ENCODE measurements around the gene DHRS3.
"Not testable (repeated sequence)": the region's sequence is repeated elsewhere in the genome, so short reads cannot be mapped to it uniquely, and the experiment has no call there.

The DHRS3 gene

DNA sequence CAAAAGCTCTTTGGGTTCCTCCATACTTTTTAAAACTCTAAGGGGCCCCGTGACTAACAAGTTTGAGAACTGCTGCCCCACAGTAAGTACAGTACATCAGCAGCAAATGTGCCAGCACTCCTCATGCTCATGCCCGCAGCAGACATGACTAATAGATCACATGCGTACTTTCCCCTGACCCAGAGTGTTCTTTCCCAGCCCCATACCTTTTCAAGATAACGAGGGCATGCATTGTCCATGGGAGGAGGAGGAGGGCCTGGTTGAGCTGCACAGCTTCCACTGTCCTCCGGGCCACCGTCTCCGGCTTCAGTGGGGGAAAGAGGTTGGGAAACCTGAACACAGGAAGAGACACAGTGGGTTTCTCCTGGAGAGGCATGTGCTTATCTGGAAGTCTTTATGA lies 45.5 kb downstream of the DHRS3 start:
- no peak for DNase-seq

DNA sequence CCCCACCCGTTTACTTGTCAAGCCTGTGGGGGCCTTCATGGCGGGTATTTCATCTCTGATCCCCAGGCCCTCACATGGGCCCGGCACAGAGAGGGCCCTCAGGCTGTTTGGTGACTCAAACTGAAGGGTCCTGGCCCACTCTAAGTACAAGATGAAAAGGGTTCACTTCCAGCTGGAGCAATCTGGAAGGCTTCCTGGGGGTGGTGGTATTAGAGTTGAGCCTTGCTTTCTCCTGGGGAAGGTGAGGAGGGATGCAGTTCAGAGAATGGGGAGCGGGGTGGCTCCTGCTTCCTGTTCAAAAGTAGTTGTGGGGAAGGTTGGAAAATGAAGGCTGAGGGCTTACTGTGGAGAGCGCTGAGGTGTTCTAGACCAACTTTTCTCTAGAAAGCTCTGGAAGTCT lies 47.7 kb downstream of the DHRS3 start:
- DNase-seq = no peak

DNA sequence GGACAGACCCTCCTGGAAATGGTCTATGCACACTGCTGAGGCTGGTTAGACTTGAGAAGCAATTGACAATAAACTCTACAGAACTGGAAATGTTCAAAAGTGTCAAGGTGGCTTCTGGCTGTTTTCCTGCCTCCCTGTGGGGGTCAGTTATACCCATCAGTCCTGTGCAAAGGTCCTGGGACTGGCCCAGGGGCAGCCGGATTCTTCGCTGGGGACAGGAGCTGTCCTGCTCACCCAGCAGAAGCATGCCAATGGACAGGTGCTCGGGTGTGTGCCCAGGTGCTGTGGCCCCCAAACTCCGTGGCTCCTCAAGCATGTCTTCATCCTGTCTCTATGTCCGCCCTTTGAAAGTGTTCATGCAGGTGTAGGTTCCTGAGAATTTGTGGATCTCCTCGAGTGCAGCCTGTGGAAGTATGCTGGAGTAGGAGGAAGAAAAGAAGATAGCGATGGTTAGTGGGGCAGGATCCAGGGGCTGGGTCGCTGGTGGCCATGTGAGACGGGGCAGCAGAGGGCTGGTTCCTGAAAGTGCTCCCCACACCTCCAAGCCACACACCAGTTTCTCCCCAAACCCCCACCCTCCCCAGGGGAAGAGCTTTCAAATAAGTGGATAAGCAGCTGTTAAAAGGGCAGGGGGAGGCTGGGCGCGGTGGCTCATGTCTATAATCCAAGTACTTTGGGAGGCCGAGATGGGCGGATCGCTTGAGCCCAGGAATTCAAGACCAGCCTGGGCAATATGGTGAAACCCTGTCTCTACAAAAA lies 49.8 kb downstream of the DHRS3 start:
- no peak for DNase-seq

DNA sequence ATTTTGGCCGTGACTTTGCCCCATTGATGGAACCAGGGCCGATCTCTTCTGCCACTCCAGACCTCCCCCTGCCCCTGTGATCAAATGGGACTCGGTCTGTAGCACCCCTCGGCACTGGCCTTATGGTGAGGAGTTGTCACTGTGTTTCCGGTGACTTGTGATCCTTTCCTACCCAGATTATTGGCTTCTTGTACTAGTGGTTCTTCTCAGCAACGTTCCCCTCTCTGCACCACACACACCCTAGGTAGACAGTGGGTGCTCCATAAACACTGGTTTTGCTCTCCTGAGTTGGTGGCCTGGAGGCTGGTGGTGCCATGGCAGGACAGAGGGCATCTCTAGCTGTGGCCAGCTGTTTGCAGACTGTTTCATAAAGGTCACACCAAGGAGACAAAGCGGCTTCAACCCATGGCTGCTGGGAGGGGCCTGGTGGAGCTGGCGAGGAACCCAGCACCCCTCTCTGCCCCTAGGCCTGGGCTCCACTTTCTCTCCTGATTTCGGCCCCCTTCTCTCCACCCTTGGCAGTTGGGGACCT lies 50.7 kb downstream of the DHRS3 start:
- no peak for DNase-seq

DNA sequence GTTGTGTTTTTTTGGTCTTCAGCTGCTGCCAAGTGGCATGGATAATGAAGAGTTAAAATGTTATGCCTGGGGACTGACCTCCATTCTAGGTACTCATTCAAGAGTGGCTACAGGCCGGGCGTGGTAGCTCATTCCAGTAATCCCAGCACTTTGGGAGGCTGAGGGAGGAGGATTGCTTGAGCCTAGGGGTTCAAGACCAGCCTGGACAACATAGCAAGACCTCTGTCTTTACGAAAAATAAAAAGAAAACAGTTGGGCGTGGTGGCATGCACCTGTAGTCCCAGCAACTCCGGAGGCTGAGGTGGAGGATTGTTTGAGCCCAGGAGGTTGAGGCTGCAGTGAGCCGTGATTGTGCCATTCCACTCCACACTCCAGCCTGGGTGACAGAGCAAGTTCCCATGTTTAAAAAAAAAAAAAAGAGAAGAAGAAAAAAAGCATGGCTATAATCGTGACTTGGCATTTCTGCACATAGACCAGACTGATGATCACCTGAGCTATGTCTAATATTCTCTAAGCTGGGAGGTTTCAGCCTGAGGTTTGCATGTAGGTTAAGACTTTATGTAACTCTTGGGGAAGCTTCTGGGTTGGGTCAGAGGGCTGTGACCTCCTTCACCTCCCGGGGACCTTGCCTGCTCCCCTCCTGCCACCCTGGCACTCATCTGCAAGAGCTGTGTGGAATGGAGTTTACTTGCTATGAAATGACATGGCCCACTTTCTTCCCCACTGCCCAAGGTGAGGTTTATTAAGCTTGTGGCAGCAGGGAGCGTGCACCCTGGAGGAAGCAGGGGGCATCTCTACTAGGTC lies 51.3 kb downstream of the DHRS3 start:
- no peak for DNase-seq

DNA sequence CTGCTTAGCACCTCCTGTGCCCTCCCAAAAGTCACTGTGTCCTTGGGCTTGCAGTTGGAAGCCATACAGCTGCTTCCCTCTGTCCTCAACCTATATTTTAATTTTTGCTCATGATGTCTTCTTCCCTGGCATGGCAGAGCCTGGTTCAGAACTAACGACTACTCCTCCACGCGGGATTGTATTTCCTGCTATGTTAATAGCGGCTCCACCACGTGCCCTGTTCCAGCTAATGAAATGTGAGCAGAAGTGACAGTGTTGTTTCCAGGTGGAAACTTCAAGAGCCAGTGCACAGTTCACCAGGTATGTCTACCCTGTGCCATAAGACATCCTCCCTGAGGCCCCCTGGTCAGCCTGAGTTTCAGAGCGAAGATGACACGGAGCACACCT lies 52.1 kb downstream of the DHRS3 start:
- no peak for DNase-seq

DNA sequence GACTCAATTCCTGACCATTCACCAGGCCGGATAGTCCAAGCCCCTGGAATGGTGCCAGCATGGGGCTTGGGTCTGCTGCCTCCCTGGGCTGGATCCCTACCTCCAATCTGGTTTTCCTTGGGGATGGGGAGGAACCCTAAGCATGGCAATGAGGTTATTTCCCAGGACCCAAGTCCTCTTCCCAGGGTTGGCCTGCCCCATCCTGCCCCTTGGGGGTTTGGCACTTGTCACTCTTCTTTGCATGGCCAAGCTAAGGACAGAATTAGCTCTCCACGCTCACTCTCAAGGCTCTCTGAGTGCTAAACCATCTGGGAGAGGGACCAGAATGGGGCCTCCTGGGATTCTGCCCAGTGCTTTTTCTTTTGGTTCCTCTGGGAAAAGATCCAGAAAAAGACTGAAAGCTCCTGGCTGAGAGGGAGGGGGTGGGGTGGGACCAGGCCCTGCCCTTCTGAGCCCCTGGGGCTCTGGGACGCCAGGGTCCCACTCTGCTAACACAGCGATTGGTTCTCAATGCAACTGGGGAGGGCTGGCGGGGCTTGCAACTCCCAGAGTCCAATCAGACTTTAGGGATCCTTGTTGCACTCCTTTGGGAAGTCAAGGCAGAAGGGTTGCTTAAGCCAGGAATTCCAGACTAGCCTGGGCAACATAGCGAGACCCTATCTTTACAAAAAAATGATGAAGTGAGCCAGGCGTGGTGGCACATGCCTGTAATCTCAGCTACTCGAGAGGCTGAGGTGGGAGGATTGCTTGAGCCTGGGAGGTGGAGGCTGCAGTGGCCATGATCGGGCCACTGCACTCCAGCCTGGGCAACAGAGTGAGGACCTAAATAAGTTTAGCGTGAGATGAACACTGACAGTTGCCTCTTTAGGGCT lies 52.7 kb downstream of the DHRS3 start:
- DNase-seq = no peak

DNA sequence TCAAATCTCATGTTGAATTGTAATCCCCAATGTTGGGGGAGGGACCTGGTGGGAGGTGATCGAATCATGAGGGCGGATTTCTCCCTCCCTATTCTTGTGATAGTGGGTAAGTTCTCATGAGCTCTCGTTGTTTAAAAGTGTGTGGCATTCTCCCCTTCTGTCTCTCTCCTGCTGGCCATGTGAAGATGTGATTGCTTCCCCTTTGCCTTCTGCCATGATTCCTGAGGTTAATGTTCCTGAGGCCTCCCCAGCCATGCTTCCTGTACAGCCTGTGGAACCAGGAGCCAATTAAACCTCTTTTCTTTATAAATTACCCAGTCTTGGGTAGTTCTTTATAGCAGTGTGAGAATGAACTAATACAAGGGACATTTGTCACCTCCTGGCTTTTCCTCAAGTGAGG lies 53.8 kb downstream of the DHRS3 start:
- not testable (repeated sequence) for DNase-seq

DNA sequence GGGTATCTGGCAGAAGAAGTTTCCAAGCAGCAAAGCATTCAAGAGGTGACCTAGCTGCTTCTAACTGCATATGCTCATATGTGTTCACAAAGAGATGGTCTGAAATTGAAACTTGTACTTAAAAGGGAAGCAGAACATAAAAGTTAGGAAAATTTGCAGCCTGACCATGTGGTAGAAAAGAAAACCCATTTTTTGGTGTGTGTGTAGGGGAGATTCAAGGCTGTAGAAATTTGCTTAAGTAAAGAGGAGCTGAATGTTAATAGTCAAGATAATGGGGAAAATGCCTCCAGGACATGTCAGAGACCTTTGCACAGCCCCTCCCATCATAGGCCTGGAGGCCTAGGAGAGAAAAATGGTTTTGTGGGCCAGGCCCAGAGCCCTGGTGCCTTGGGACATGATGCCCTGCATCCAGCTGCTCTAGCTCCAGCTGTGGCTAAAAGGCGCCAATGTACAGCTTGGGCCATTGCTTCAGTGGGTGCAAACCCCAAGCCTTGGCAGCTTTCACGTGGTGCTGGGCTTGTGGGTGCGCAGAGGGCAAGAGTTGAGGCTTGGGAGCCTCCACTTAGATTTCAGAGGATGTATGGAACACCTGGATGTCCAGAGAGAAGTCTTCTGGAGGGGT lies 54.9 kb downstream of the DHRS3 start:
- DNase-seq = no peak

DNA sequence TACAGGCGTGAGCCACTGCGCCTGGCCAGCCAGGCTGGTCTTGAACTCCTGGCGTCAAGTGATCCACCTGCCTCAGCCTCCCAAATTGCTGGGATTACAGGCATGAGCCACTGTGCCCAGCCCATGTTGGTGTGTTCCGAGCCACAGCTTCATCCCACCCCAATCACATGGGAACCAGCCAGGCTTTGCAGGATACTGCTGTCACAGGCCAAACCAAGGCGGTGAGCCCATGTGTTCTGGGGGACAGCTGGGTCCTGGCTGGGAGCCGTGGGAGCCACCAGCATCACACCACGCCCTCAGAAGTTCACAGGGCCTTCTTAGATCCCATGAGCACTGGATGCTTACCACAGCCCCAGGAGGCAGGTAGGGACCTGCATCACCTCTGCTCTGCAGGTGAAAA lies 56.9 kb downstream of the DHRS3 start:
- DNase-seq = no peak

DNA sequence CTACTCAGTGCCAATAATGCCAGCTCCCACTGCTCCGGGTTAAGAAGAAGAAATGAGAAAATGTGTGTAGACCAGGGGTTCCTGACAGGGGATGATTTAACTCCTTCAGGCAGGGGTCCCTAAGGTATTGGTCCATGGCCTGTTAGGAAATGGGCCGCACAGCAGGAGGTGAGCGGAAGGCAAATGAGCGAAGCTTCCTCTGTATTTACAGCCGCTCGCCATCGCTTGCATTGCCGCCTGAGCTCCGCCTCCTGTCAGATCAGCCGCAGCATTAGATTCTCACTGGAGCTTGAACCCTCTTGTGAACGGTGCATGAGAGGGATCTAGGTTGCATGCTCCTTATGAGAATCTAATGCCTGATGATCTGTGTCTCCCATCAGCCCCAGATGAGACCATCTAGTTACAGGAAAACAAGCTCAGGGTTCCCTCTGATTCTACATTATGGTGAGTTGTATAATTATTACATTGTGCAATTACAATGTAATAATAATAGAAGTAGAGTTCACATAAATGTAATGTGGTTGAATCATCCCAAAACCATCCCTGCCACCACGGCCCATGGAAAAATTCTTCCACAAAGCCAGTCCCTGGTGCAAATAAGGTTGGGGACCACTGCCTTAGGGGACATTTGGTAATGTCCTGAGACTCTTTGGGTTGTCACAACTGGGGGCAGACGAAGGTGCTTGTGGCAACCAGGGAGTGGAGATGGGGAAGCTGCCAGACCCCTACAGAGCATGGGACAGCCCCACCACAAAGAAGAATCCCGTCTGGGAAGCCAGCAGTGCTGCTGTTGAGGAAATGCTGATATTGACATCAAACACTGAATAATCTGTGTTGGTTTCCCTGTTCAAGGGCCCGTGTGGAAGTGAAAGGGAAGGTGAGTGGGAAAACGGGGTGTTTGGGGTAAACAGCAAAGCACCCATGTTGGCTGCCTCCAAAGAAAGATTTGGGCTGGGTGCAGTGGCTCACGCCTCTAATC lies 60.8 kb downstream of the DHRS3 start:
- DNase-seq = no peak

DNA sequence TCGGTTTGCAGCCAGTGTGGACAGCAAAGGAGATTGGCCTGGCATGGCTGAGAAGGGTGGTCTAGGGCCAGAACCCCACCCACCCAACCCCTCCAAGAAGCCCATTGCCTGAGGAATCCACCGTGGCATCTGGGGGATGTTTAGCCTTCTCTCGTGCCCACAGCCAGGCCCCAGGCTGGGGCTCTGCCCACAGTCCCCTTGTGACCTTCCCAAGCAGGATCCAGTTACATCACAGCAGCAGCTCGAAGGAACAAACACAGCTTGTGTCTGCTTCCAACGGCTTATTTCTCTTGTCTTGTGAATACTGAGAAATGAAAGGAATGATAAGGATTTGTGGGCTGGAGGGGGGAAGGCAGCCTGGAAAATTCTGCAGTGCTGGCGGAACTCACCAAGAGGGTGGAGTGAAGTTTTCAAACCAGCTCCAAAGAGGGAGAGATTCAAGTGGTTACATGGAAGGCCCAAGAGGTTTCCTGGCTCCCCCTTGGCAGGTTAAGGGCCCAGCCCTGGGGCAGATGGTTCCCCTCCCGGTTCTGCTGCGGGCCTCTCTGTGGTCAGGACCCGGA lies 61.6 kb downstream of the DHRS3 start:
- no peak for DNase-seq

DNA sequence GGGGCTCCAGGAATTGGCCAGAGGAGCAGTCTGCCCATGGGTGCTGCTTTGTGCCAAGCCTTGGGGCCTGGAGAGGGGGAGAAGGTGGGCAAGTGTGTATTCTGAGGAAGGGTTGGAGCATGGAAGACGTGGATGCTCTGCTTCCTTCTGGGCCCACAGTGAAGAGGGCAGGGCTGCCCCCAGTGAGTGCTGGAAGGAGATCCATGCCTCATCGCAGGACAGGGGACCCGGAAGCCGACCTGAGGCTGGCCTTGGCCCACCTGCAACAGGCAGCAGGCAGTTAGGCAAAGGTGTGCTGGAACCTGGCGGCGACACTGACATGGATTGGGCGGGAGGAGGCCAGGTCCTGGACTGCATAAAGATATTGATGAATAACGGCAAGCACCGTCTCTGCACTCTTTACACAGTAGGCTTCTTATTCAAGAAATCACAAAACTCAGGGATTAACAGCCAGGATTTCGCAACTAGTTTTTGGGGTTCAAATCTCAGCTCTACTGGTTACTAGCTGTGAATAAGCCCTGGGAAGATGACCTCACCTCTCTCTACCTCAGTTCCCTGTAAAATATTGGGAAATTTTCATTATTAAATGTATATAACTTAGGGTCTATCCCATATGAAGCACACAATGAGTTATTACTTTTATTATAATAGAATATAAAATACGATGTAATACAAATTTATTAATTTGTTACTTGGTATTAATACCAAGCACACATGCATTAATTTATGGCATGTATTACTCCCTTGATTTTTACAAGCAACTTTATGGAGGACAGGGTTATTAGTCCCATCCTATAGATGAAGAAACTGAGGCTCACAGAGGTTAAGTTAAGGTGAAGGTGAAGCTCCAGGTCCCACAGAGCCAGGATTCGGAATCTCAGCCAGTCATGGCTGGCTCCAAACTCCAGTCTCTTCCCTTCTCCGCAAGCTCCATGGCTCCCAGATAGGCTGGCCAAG lies 62.3 kb downstream of the DHRS3 start:
- DNase-seq = no peak

DNA sequence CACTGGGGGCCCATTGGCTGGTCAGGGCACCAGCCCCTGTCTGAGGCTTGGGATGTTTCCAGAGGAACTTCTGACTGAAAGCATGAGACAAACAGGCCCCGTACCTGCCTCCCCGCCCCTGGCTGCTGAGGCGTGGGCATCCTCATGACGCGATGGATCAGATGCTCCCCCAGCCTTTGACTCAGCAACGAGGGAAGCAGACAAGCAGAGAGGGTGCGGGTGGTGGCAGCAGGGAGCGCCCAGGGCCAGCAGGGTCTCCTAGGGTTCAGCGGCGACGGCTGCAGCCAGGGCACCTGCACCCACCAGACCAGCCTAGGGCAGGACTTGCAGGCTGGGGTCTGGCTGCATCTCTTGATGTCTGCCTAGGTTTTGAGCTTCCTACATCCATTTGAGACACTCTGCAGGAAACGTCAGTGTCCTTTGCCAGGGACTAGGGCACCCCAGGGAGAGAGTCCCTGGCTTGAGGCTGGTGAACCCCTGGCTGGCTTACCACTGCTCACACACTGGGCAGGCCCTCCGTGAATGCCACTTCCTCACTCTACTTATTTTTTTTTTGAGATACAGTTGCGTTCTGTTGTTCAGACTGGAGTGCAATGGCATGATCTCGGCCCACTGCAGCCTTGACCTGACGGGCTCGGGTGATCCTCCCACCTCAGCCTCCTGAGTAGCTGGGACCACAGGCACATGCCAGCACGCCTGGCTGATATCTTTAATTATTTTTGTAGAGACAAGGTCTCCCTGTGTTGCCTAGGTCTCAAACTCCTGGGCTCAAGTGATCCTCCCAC lies 63.3 kb downstream of the DHRS3 start:
- no peak for DNase-seq

DNA sequence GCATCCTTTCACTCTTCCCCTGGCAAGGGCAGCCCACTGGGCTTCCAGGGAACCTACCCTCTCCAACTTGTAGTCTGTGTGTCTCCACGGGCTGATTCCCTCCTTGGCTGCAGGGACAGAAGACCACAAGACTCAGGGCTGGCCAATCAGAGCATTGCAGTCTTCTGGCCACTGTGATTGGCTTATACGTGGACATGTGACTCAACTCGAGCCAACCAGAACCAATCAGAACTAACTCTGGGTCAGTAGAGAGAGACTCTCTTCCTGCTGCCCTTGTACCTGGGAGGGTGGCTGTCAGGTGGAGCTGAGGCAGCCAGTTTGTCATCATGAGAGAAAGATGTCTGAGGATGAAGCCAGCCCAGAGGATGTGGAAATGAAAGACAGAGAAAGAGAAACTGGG lies 64.0 kb downstream of the DHRS3 start:
- DNase-seq = no peak

DNA sequence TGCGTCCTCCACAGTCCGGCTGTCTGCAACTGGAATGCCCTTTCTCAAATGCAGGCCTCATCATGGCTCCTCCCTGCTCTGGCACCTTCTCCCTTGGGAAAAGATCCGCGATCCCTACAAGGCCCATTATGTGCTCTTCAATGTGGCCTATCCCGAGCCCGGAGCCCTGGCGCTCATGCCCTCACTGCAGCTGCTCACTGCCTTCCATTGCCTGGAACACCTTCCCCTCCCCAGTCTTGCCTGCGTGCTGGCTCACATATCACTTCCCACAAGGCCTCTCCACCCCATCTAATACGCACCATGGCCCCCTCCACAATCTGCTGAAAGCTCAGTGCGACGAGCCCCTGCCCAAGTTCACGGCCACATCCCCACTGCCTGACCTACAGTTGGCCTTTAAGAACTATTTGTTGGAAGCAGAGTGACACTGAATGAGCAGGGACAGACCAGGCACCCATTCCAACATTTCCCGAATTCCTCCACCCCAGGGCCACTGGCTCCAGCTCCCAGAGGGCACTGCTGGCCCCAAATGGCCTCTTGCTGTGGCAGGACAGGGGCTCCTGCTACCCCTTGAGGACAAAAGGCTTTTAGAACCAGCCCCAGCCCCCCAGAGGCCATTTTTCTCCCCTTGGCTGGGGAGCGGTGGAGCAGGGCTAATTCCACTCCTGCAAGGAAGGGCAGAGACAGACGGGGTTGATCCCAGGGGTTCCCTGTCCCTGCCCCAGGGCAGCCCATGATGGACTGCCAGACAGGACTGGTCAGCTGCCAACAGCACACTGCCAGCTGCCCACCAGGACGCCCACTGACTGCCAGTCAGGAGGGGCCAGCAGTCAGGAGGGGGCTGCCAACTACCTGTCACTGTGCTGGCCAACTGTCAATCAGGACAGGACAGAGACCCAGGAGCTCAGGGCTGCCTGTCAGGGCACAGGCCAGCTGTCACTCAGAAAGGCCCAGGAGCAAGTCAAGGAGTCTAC lies 64.8 kb downstream of the DHRS3 start:
- DNase-seq = no peak

DNA sequence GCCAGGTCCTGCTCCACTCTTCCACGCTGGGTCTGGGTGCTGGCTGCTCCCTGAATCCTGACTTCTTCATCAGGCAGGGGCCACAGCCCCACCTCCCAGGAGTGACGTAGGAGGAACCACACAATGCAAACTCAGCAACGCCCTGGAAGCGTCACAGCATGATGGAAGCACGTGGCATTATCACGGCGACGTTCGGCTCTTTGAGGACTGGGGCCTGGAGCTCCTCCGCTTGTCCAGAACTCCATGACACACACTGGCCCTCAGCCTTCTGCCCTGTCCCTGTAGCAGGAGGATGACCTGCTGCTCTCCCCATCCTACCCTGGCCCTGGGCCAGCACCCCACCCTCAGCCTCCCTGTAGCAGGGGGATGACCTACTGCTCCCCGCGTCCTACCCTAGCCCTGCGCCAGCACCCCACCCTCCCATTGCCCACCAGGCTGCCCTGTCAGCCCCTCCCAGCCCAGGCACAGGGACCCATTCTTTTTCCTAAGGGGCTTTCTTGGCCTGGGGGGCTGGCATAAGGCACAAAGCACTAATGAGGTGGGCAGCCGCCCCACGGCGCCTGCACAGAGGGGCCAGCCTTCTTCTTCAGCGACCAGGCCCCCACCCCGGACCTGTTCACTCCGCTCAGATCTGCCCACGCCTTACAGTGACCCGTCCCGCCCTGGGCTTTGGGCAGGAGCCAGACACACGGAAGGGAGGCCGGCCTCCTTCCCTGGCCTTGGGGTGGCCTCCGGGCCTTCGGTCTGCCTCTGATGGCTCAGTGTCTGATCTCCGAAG lies 65.7 kb downstream of the DHRS3 start:
- no peak for DNase-seq
